HCT116 (cell line): Measurements from ENCODE around the gene MYLK. TPM values are rescaled to one million over a fixed set of nuclear protein-coding genes. Genes with fewer than 3 reads are reported as not detected.

ENCODE experiments used
- ATAC-seq: fragments of 200-7000 bp; cut with Tn5 transposase; 2 replicates; pipeline ENCODE4 v1.9.1; 2020; ENCODE audit warnings: mild to moderate bottlenecking, moderate library complexity
- BruUV-seq: library from RNA; stranded (reverse); fragments of 400-500 nt; replicated peaks from 2 replicates; lab custom pipeline; 2021; lab: Mats Ljungman, UMichigan
- CTCF ChIA-PET: fragments of 300-600 bp; sonication (Branson Sonifier 250); formaldehyde crosslinking; loops from one replicate; lab custom pipeline; 2021; ENCODE audit warnings: antibody characterized with exemption; lab: Charles Lee
- POLR2A ChIA-PET: fragments of 300-600, 350-600 bp; sonication (Branson Sonifier 250); formaldehyde crosslinking; loops from one replicate; lab custom pipeline; 2021; ENCODE audit warnings: antibody characterized with exemption; lab: Charles Lee
- RAD21 ChIA-PET, 2 experiments: fragments of 300-600 bp; sonication (Branson Sonifier 250); formaldehyde crosslinking; loops; one replicate each; lab custom pipeline; 2023; ENCODE audit warnings: low total read pairs in 2 of 2; ENCODE audit not compliant: uncharacterized antibody in 2 of 2, unreplicated experiment in 2 of 2, low non-redundant PET in 1 of 2; lab: Charles Lee
- DNase-seq: peaks from one replicate; pipeline ENCODE4 v3.0.0-alpha.2; 2010; ENCODE audit warnings: low read depth, low spot score
- H2AFZ ChIP-seq: fragments of 200-600 bp; shearing (Covaris generic), sonication (generic); 2 replicates; pipeline ENCODE4 v1.6.1; 2017; ENCODE audit warnings: low read depth, mixed run types, mixed read lengths, antibody characterized with exemption, low read length; ENCODE audit not compliant: poor library complexity, severe bottlenecking
- H3K27ac ChIP-seq: 2 replicates; pipeline ENCODE4 v1.5.1; 2012; ENCODE audit warnings: low read depth, low read length
- H3K27me3 ChIP-seq: fragments of 200-600 bp; sonication (generic); 2 replicates; pipeline ENCODE4 v1.6.1; 2016; ENCODE audit warnings: mixed run types, low read length, mixed read lengths; ENCODE audit not compliant: insufficient read depth
- H3K36me3 ChIP-seq, 2 experiments: fragments of 200-500 bp in 1 of 2; fragments of 200-600 bp in 1 of 2; sonication (Bioruptor generic) in 1 of 2; sonication (generic) in 1 of 2; 2 replicates each; pipeline versions ENCODE4 v1.5.1 to v1.6.1; 2014 to 2016; ENCODE audit warnings: low read length in 2 of 2, inconsistent platforms in 1 of 2, mixed read lengths in 1 of 2, mixed run types in 1 of 2; ENCODE audit not compliant: insufficient read depth in 2 of 2, control insufficient read depth in 1 of 2
- H3K4me1 ChIP-seq, 2 experiments: fragments of 200-600 bp in 1 of 2; sonication (generic) in 1 of 2; 2 replicates each; pipeline versions ENCODE4 v1.5.1 to v1.6.1; 2012 to 2017; ENCODE audit warnings: low read length in 2 of 2, inconsistent platforms in 1 of 2, mild to moderate bottlenecking in 1 of 2, mixed read lengths in 1 of 2, mixed run types in 1 of 2, moderate library complexity in 1 of 2; ENCODE audit not compliant: insufficient read depth in 2 of 2, control insufficient read depth in 1 of 2
- H3K4me2 ChIP-seq: fragments of 200-600 bp; sonication (generic); 2 replicates; pipeline ENCODE4 v1.6.1; 2017; ENCODE audit warnings: mixed run types, low read length, mixed read lengths
- H3K4me3 ChIP-seq, 2 experiments: fragments of 200-600 bp in 1 of 2; sonication (generic) in 1 of 2; replicated peaks in 1 of 2; 2 replicates each; pipeline ENCODE4 v1.5.1; 2011 to 2016; ENCODE audit warnings: low read length in 2 of 2, control low read depth in 1 of 2, low read depth in 1 of 2, mild to moderate bottlenecking in 1 of 2, mixed read lengths in 1 of 2, mixed run types in 1 of 2
- H3K79me2 ChIP-seq: fragments of 200-600 bp; sonication (generic); 2 replicates; pipeline ENCODE4 v1.6.1; 2017; ENCODE audit warnings: mild to moderate bottlenecking, mixed run types, low read length, moderate library complexity, mixed read lengths; ENCODE audit not compliant: insufficient read depth
- H3K9ac ChIP-seq: fragments of 200-600 bp; sonication (generic); 2 replicates; pipeline ENCODE4 v1.6.1; 2016; ENCODE audit warnings: low read length, mixed read lengths
- H3K9me2 ChIP-seq: fragments of 200-600 bp; sonication (generic), shearing (Covaris generic); 2 replicates; pipeline ENCODE4 v1.6.1; 2017; ENCODE audit warnings: mixed run types, mild to moderate bottlenecking, moderate library complexity; ENCODE audit not compliant: insufficient read depth
- H3K9me3 ChIP-seq, 2 experiments: fragments of 200-500 bp in 1 of 2; fragments of 200-600 bp in 1 of 2; sonication (Bioruptor generic) in 1 of 2; sonication (generic) in 1 of 2; 2 replicates each; pipeline ENCODE4 v1.6.1; 2014 to 2017; ENCODE audit warnings: low read length in 2 of 2, mixed read lengths in 2 of 2, inconsistent platforms in 1 of 2, low read depth in 1 of 2, mild to moderate bottlenecking in 1 of 2, mixed run types in 1 of 2, moderate library complexity in 1 of 2; ENCODE audit not compliant: control insufficient read depth in 1 of 2, insufficient read depth in 1 of 2
- H4K20me1 ChIP-seq: fragments of 200-600 bp; sonication (generic), shearing (Covaris generic); 2 replicates; pipeline ENCODE4 v1.6.1; 2017; ENCODE audit warnings: mixed run types, mild to moderate bottlenecking, moderate library complexity; ENCODE audit not compliant: insufficient read depth
- CBX3 ChIP-seq: IDR thresholded peaks from 2 replicates; pipeline ENCODE4 v1.6.1; 2012; ENCODE audit warnings: low read depth
- EZH2 ChIP-seq: fragments of 200-600 bp; sonication (generic); IDR thresholded peaks from 2 replicates; pipeline ENCODE4 v1.6.1; 2017; ENCODE audit warnings: antibody characterized with exemption, mixed run types
- EZH2phosphoT487 ChIP-seq: fragments of 200-600 bp; IDR thresholded peaks from 2 replicates; pipeline ENCODE4 v1.6.1; 2018; ENCODE audit warnings: antibody characterized with exemption, borderline replicate concordance
- FOSL1 ChIP-seq: IDR thresholded peaks from 2 replicates; pipeline ENCODE4 v1.6.1; 2012; ENCODE audit warnings: low read depth
- JUND ChIP-seq: IDR thresholded peaks from 2 replicates; pipeline ENCODE4 v1.6.1; 2012
- POLR2A ChIP-seq: IDR thresholded peaks from 2 replicates; pipeline ENCODE4 v1.7.0; 2011; ENCODE audit warnings: borderline replicate concordance; ENCODE audit not compliant: insufficient read depth, insufficient read length; ENCODE audit errors: extremely low read depth
- RAD21 ChIP-seq: IDR thresholded peaks from 2 replicates; pipeline ENCODE4 v1.6.1; 2012; ENCODE audit warnings: low read depth, mild to moderate bottlenecking
- SP1 ChIP-seq: IDR thresholded peaks from 2 replicates; pipeline ENCODE4 v1.6.1; 2012; ENCODE audit warnings: low read depth
- SRF ChIP-seq: IDR thresholded peaks from 2 replicates; pipeline ENCODE4 v1.6.1; 2012; ENCODE audit warnings: low read depth
- TCF7L2 ChIP-seq: IDR thresholded peaks from 2 replicates; pipeline ENCODE4 v1.7.0; 2011; ENCODE audit warnings: borderline replicate concordance, inconsistent platforms; ENCODE audit not compliant: insufficient read depth, insufficient read length; ENCODE audit errors: extremely low read depth
- intact Hi-C: fragments of 100-400 bp; cut with micrococcal nuclease; formaldehyde crosslinking; loops from 2 replicates; pipeline ENCODE4 v1.10.0; 2022
- total RNA-seq: library from RNA; stranded (reverse); gene quantifications from one replicate; pipeline ENCODE4 v1.2.1, GENCODE V29; 2021; ENCODE audit not compliant: unreplicated experiment
- TF ChIP-seq, protein P1 (sequence below): IDR thresholded peaks from 2 replicates; pipeline ENCODE4 v1.6.1; 2012

Gene MYLK
- total RNA-seq, 1 experiment from 2014 or later = 3.8 TPM

DNA sequence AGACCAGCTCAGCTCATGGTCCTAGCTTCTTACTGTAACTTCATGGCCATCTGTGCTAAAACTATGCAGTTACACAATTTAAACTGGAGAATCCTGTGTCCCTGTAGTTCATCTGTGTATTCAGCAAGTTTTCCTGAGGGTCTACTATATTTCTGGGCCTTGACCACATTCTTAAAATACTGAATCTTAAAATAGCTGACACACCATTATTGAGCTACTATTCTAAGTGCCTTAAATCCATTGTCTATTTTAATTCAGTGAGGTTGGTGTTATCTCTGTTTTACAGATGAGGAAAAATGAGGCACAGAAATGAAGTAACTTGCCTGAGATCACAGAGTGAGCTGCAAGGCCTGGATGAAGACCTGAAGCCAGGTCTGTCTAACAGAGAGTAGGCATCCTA, 22.0 kb downstream of the MYLK start:
- intact Hi-C loops = no loop called here
- POLR2A ChIA-PET = no interaction called here
- H3K4me1 ChIP-seq = no peaks in the 10 kb centered on the region
- H3K27me3 ChIP-seq = no peaks in the 10 kb centered on the region
- H4K20me1 ChIP-seq = no peaks in the 10 kb centered on the region
- no peak overlapping the region for H3K4me3 ChIP-seq
- DNase-seq (no peak), ATAC-seq (no peak)
- H3K9ac ChIP-seq = no peak overlapping the region
- CTCF ChIA-PET = no interaction called here
- H3K79me2 ChIP-seq = no peaks in the 10 kb centered on the region
- no peak overlapping the region for H3K27ac ChIP-seq
- TF ChIP-seq SP1 = no peak
- TF ChIP-seq POLR2A = no peak
- TF ChIP-seq CBX3 = no peak
- TF ChIP-seq JUND = no peak
- TF ChIP-seq SRF = no peak
- H3K36me3 ChIP-seq = no peaks in the 10 kb centered on the region
- no TSS peak for BruUV-seq
- H3K9me3 ChIP-seq = no peaks in the 10 kb centered on the region
- RAD21 ChIA-PET = no interaction called here
- no peak overlapping the region for H3K4me2 ChIP-seq
- H2AFZ ChIP-seq = no peak overlapping the region
- no peaks in the 10 kb centered on the region for H3K9me2 ChIP-seq

DNA sequence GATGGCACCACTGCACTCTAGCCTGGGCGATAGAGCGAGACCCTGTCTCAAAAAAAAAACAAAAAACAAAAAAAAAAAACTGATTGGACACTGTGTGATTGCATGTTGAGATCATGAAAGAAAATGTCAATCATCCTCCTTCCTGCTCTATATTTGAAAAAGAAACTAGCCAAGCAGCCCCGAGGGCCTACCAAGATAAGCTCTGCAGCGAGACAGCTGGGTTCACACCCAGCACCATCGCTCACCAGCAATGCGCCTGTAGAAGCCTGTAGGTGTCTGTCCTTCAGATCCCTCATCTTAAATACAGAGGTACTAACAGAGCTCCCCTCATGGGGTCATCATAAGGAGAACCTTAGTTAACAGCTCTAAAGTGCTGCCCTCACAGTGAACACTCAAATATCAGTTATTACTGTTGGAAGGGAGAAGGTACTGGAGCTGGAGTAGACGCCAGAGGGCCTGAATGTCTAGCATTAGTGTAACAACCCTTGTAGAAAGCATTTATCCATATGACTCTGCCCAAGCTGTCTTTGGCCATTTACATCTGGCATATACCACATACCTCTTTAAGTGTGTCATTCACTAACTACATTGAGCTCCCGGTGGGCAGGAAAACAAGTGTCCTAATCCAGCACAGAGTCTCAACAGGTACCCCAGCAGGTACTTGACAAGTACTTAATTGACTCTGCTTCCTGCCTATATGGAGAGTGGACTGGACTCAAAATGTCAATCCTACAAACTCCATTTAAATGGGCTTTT, 22.9 kb downstream of the MYLK start:
- no peaks in the 10 kb centered on the region for H3K36me3 ChIP-seq
- DNase-seq (no peak), ATAC-seq (no peak)
- no peak overlapping the region for H3K9ac ChIP-seq
- H3K9me3 ChIP-seq = no peaks in the 10 kb centered on the region
- no peaks in the 10 kb centered on the region for H3K79me2 ChIP-seq
- H3K27ac ChIP-seq = no peak overlapping the region
- no peaks in the 10 kb centered on the region for H3K27me3 ChIP-seq
- TF ChIP-seq, protein P1, sequence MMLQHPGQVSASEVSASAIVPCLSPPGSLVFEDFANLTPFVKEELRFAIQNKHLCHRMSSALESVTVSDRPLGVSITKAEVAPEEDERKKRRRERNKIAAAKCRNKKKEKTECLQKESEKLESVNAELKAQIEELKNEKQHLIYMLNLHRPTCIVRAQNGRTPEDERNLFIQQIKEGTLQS = no peak
- TF ChIP-seq EZH2phosphoT487 (no peak), EZH2 (no peak), TCF7L2 (no peak), FOSL1 (no peak), RAD21 (no peak)
- no peaks in the 10 kb centered on the region for H3K9me2 ChIP-seq
- H3K4me3 ChIP-seq = no peak overlapping the region
- ChIA-PET RAD21 (no interaction called here), CTCF (interaction anchor here (0.5 kb wide), 1 partner anchor 36 kb away, joined by 4 read pairs; no protein-coding TSS in a partner anchor), POLR2A (interaction anchor here (0.5 kb wide), 1 partner anchor 400 kb away, joined by 4 read pairs; no protein-coding TSS in a partner anchor)
- no peak overlapping the region for H3K4me2 ChIP-seq
- no peaks in the 10 kb centered on the region for H4K20me1 ChIP-seq
- H2AFZ ChIP-seq = no peak overlapping the region
- no peaks in the 10 kb centered on the region for H3K4me1 ChIP-seq
- intact Hi-C loops = no loop called here
- BruUV-seq = no TSS peak
